ENCODE data around the gene ZBTB45. TPM values are rescaled to one million over a fixed set of nuclear protein-coding genes. Genes with fewer than 3 reads are reported as not detected.

The ZBTB45 gene
- total and polyA plus RNA-seq, 9 of the 15 experiments (the other 6 are each of a cell fraction or from before 2014, with no cell fraction given): 0.08 to 16.1 (median 1.8) TPM

GRCh38 chr19:58556622-58557220 is 37.1 kb upstream of the ZBTB45 start:
- no peak for ATAC-seq
- in situ Hi-C loops (cut with MboI): no loop called here
- H3K9me1 ChIP-seq (ENCODE audit: control insufficient read depth, insufficient read depth, low read length): peaks cover 3% of the 10 kb centered on the region
- no peaks in the 10 kb centered on the region for H4K20me1 ChIP-seq (replicated peaks; ENCODE audit: control insufficient read depth, insufficient read depth, low read length)
- no TSS peak for BruUV-seq (replicated peaks)
- 52% methylated on average over 8 of the region's 10 CpGs for WGBS (ENCODE audit: insufficient coverage, low coverage, missing lambda C conversion rate)
- peak overlapping the region; percentile 94; the same call in 2 of the 3 replicates for H3K27ac ChIP-seq (ENCODE audit: extremely low read depth, low read depth, low read length)
- no peak for FAIRE-seq
- peaks cover 60% of the 10 kb centered on the region for H3K79me2 ChIP-seq (ENCODE audit: control insufficient read depth, insufficient read depth, low read length)
- H3K4me1 ChIP-seq (replicated peaks in 1 of 2; ENCODE audit: control insufficient read depth in 2 of 2, insufficient read depth in 2 of 2, low read length in 2 of 2): peaks cover 36 to 59% of the 10 kb centered on the region in 2 experiments
- DNase-seq (ENCODE audit: extremely low read depth in 1 of 4, low spot score in 3 of 4): no peak
- H3K4me3 ChIP-seq: peak overlapping the region; percentile 92
- no peaks in the 10 kb centered on the region for H3K9me3 ChIP-seq (replicated peaks; ENCODE audit: control insufficient read depth, insufficient read depth, low read depth, low read length)
- H2AFZ ChIP-seq (ENCODE audit: low read depth, low read length): no peak overlapping the region
- intact Hi-C loops (cut with micrococcal nuclease): no loop called here
- H3K9ac ChIP-seq (ENCODE audit: insufficient read depth in 1 of 2, low read depth in 2 of 2, low read length in 2 of 2): peak overlapping the region; percentile 92 to 98
- POLR2A ChIA-PET: interaction anchor here (0.9 to 1.2 kb wide), 2 partner anchors 9 to 18 kb away, joined by 3 to 4 read pairs; no protein-coding TSS in a partner anchor
- no peaks in the 10 kb centered on the region for H3K27me3 ChIP-seq (ENCODE audit: control insufficient read depth in 2 of 2, insufficient read depth in 2 of 2, low read length in 2 of 2)
- TF ChIP-seq SREBF2 (CRISPR knock-in tag; IDR thresholded peaks at IDR 0.05): no peak
- TF ChIP-seq MYC (IDR thresholded peaks at IDR 0.05; ENCODE audit: low read depth, low read length): no peak
- no peak for TF ChIP-seq MYC (CRISPR knock-in tag; IDR thresholded peaks at IDR 0.05; ENCODE audit: borderline replicate concordance, low read depth)
- TF ChIP-seq SMAD2 (IDR thresholded peaks at IDR 0.05; ENCODE audit: low read depth, low read length): no peak
- no peak for TF ChIP-seq IRF2 (CRISPR knock-in tag; IDR thresholded peaks at IDR 0.05)
- no peak for TF ChIP-seq ZNF253 (CRISPR knock-in tag; conservative IDR thresholded peaks at IDR 0.05)
- CTCF ChIA-PET (ENCODE audit: low intra/inter-chr PET ratio): no interaction called here
- H3K36me3 ChIP-seq (ENCODE audit: control insufficient read depth, insufficient read depth, low read length): peaks cover 50% of the 10 kb centered on the region
- H3K4me2 ChIP-seq (ENCODE audit: insufficient read depth, low read length): peak overlapping the region; percentile 83

Measured in K562 (cell line).